ENCODE results near the gene MS4A3. TPM values are rescaled to one million over a fixed set of nuclear protein-coding genes. Genes with fewer than 3 reads are reported as not detected.
"Not testable (repeated sequence)": the region's sequence is repeated elsewhere in the genome, so short reads cannot be mapped to it uniquely, and the experiment has no call there.

Gene MS4A3
- total RNA-seq, 2 donors from 2014 or later: not detected

DNA sequence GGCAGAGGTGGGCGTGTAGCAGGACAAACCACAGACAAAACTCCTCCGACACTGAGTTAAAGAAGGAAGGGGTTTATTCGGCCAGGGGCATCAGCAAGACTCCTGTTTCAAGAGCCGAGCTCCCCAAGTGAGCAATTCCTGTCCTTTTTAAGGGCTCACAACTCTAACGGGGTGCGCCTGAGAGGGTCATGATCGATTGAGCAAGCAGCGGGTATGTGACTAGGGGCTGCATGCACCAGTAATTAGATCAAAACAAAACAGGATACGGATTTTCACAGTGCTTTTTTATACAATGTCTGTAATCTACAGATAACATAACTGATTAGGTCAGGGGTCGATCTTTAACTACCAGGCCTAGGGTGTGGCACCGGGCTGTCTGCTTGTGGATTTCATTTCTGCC, 44.9 kb downstream of the MS4A3 start:
- not testable (repeated sequence) for H3K4me3 Mint-ChIP-seq; DNase-seq; H3K9me3 Mint-ChIP-seq; H3K27ac Mint-ChIP-seq; H3K4me1 Mint-ChIP-seq (ENCODE audit: low read depth); H3K36me3 Mint-ChIP-seq (ENCODE audit: insufficient read depth in 2 of 2); ATAC-seq (replicated peaks in 1 of 2)
- peaks cover 13% of the 10 kb centered on the region for H3K27me3 Mint-ChIP-seq (ENCODE audit: low read depth)

DNA sequence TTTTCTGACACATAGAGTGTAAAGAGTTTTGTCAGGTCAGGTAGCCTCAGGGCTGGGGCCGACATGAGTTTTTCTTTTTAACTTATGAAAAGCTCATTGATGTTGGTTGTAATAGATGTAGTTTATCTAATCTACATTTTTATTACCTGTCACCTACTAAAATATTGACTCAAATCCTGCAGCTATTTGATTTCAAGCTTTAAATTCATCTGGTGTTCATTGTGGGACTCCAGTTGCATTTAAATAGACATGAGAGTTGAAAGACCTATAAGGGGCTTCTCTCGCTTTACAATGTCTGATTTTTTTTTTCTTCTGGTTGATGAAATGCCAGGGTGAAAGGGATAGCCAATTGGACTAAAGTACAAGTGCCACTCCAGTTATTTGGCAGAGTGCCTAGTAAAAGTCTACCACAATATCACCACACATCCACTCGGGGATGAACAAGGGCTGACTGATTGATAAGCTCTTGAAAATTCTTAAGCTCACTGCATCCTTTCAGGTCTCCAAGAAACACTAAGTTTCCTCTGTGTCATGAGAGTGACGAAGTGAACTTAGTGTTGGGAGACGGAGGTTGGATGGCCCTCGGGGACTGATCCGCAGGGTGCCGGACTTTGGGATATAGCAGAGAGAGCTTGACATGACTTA, 48.1 kb downstream of the MS4A3 start:
- peaks cover 13% of the 10 kb centered on the region for H3K27me3 Mint-ChIP-seq (ENCODE audit: low read depth)
- not testable (repeated sequence) for H3K9me3 Mint-ChIP-seq; H3K27ac Mint-ChIP-seq; H3K4me3 Mint-ChIP-seq; DNase-seq; ATAC-seq (replicated peaks in 1 of 2); H3K4me1 Mint-ChIP-seq (ENCODE audit: low read depth); H3K36me3 Mint-ChIP-seq (ENCODE audit: insufficient read depth in 2 of 2)

DNA sequence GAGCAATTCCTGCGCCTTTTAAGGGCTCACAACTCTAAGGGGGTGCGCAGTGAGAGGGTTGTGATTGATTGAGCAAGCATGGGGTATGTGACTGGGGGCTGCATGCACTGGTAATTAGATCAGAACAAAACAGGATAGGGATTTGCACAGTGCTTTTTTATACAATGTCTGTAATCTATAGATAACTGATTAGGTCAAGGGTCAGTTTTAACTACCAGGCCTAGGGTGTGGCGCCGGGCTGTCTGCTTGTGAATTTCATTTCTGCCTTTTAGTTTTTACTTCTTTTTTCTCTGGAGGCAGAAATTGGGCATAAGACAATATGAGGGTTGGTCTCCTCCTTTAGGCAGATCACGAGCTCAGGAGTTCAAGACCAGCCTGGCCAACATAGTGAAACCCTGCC, 52.2 kb downstream of the MS4A3 start:
- H3K27me3 Mint-ChIP-seq (ENCODE audit: low read depth): peaks cover 12% of the 10 kb centered on the region
- H3K36me3 Mint-ChIP-seq (ENCODE audit: insufficient read depth in 2 of 2); ATAC-seq (replicated peaks in 1 of 2); H3K9me3 Mint-ChIP-seq; H3K4me1 Mint-ChIP-seq (ENCODE audit: low read depth); H3K27ac Mint-ChIP-seq; DNase-seq; H3K4me3 Mint-ChIP-seq: not testable (repeated sequence)

DNA sequence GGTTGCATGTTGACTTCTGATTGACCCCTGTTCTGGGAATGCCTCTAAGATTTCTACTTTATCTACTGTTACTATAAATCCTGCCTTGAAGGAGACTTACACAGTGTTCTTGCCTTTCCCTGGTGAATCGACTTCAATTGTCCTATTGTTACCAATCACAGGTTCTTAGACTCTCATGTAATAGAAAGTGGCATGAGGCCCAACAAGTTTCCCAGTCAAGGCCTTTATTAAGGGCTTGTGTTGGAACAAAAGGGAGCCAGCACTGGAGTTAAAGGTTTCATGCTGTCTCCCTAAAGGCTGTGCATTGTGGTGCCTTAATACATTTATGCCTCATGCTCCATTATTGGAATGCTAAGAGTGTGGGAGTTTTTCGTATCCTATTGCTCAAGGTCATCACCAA, 55.3 kb downstream of the MS4A3 start:
- Mint-ChIP-seq H3K4me3 (no peak overlapping the region), H3K36me3 (ENCODE audit: insufficient read depth in 2 of 2) (no peaks in the 10 kb centered on the region), H3K4me1 (ENCODE audit: low read depth) (no peaks in the 10 kb centered on the region), H3K9me3 (no peaks in the 10 kb centered on the region), H3K27me3 (ENCODE audit: low read depth) (peaks cover 20% of the 10 kb centered on the region), H3K27ac (no peak overlapping the region)
- ATAC-seq (replicated peaks in 1 of 2) (no peak), DNase-seq (no peak)

DNA sequence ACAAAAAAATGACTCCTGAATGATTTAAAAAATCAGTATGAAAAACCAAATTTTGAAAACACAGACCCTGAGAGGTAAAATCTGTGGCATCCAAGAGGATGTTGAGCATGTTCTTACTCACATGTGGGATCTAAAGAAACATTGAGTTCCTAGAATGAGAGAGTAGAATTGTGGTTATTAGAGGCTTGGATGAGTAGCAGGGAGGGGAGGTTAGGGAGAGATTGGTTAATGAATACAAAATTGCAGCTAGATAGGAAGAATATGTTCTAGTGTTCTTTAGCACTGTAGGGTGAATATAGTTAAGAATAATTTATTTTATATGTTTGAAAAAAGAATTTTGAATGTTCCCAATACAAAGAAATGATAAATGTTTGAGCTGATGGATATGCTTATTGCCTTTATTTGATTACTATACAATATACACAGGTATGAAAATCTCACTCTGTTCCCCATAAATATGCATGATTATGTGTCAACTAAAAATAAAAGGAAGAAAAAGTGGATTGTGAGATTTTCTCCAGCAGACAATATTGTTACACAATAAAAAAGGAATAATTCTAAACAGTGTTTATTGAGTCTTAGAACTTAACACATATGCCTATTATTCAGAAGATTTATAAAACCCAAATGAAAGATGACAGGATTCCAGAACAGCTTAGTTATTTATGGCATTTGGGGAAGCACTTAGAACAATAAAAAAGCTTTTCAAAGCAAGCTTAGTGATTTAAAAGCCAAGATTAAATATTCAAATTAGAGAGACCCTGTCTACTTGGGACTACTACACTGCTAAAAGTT, 60.7 kb downstream of the MS4A3 start:
- no peak for DNase-seq
- Mint-ChIP-seq H3K27me3 (ENCODE audit: low read depth) (peaks cover 20% of the 10 kb centered on the region), H3K27ac (no peak overlapping the region), H3K36me3 (ENCODE audit: insufficient read depth in 2 of 2) (no peaks in the 10 kb centered on the region), H3K4me1 (ENCODE audit: low read depth) (no peaks in the 10 kb centered on the region), H3K4me3 (no peak overlapping the region), H3K9me3 (no peaks in the 10 kb centered on the region)
- ATAC-seq (replicated peaks in 1 of 2): no peak

DNA sequence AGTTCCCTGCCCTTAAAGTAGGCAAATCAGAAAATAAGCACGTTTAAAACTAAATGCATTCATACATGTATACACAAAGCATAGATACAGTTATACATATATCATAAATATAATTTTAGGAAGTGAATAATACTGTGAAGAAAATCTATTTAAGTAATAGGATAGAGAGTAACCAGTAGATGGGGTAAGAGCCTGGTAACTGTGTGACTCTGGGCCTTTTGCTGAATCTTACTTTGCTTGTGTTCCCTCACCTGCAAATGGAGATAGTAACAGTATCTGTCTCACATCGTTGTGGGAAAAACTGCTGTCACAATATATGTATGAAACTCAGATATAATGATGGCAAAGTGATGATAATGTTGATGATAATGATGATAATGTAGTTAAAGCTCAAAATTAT, 61.9 kb downstream of the MS4A3 start:
- DNase-seq (no peak), ATAC-seq (replicated peaks in 1 of 2) (no peak)
- no peaks in the 10 kb centered on the region for H3K4me1 Mint-ChIP-seq (ENCODE audit: low read depth)
- H3K36me3 Mint-ChIP-seq (ENCODE audit: insufficient read depth in 2 of 2): no peaks in the 10 kb centered on the region
- H3K9me3 Mint-ChIP-seq: no peaks in the 10 kb centered on the region
- H3K27ac Mint-ChIP-seq: no peak overlapping the region
- H3K27me3 Mint-ChIP-seq (ENCODE audit: low read depth): peaks cover 20% of the 10 kb centered on the region
- no peak overlapping the region for H3K4me3 Mint-ChIP-seq

DNA sequence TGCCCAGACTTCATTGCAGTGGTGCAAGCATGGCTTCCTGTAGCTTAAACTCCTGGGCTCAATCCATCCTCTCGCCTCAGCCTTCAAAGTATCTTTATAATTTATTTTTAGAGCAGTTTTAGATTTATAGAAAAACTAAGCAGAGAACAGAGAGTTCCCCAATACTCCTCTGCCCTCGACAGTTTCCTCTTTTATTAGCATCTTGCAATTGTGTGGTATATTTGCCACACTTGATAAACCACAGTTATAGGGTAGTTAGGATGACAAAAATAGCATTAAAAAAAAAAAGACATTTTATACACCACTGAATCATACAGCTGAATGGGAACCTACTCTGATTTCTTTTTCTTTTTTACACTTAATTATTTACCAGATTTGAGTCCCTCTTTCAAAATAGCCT, 63.2 kb downstream of the MS4A3 start:
- no peak for DNase-seq
- peaks cover 20% of the 10 kb centered on the region for H3K27me3 Mint-ChIP-seq (ENCODE audit: low read depth)
- no peaks in the 10 kb centered on the region for H3K36me3 Mint-ChIP-seq (ENCODE audit: insufficient read depth in 2 of 2)
- H3K9me3 Mint-ChIP-seq: no peaks in the 10 kb centered on the region
- no peak overlapping the region for H3K4me3 Mint-ChIP-seq
- ATAC-seq (replicated peaks in 1 of 2): no peak
- no peaks in the 10 kb centered on the region for H3K4me1 Mint-ChIP-seq (ENCODE audit: low read depth)
- no peak overlapping the region for H3K27ac Mint-ChIP-seq

Other genes starting within 250 kb of the MS4A3 start
- 10 to 100 TPM; 53.8 to 58.0 TPM for gene MRPL16, start 245.9 kb upstream of the MS4A3 start, total RNA-seq
- gene CBLIF, start 211.2 kb upstream of the MS4A3 start, total RNA-seq: not detected
- gene TCN1, start 190.2 kb upstream of the MS4A3 start, total RNA-seq: not detected
- not detected for gene OOSP3, start 177.9 kb upstream of the MS4A3 start, total RNA-seq
- gene OOSP1, start 118.2 kb upstream of the MS4A3 start, total RNA-seq: not detected
- gene OOSP4A, start 92.6 kb upstream of the MS4A3 start, total RNA-seq: not detected
- gene OOSP4B, start 39.5 kb upstream of the MS4A3 start, total RNA-seq: not detected
- not detected for gene OOSP2, start 16.3 kb upstream of the MS4A3 start, total RNA-seq
- not detected for gene MS4A2, start 32.0 kb downstream of the MS4A3 start, total RNA-seq
- not detected for gene MS4A6A, start 126.4 kb downstream of the MS4A3 start, total RNA-seq
- not detected for gene MS4A4E, start 186.5 kb downstream of the MS4A3 start, total RNA-seq
- gene MS4A4A, start 224.0 kb downstream of the MS4A3 start, total RNA-seq: not detected